Aorta (tissue), 5 donors: Measurements from ENCODE around the gene KRTAP5-6. TPM values are rescaled to one million over a fixed set of nuclear protein-coding genes. Genes with fewer than 3 reads are reported as not detected.
A peak's percentile ranks its signal among the peaks of the same experiment; 100 is the strongest.

Experiments used
- ATAC-seq: fragments of 200-7000 bp; cut with Tn5 transposase; one replicate; pipeline ENCODE4 v1.9.1; 2022; ENCODE audit warnings: moderate library complexity; ENCODE audit not compliant: low FRiP score
- DNase-seq, 2 donors: peaks; one replicate each; pipeline ENCODE4 v3.0.0-alpha.2; 2020
- H3K27ac ChIP-seq, 2 donors: one replicate each; pipeline ENCODE4 v1.5.1; 2013; ENCODE audit warnings: low read length in 2 of 2, mild to moderate bottlenecking in 2 of 2, moderate library complexity in 2 of 2, control low read depth in 1 of 2, inconsistent platforms in 1 of 2, low read depth in 1 of 2
- H3K27me3 ChIP-seq, 2 donors: one replicate each; pipeline ENCODE4 v1.6.1; 2013; ENCODE audit warnings: control low read depth in 1 of 2, low read length in 1 of 2, mild to moderate bottlenecking in 1 of 2, moderate library complexity in 1 of 2; ENCODE audit not compliant: insufficient read depth in 2 of 2, control insufficient read depth in 1 of 2
- H3K36me3 ChIP-seq, 2 donors: one replicate each; pipeline ENCODE4 v1.6.1; 2013; ENCODE audit warnings: control low read depth in 1 of 2, low read length in 1 of 2, mild to moderate bottlenecking in 1 of 2; ENCODE audit not compliant: insufficient read depth in 2 of 2, control insufficient read depth in 1 of 2
- H3K4me1 ChIP-seq, 2 donors: one replicate each; pipeline ENCODE4 v1.6.1; 2013; ENCODE audit warnings: low read length in 2 of 2, control low read depth in 1 of 2, mild to moderate bottlenecking in 1 of 2, moderate library complexity in 1 of 2; ENCODE audit not compliant: insufficient read depth in 2 of 2, control insufficient read depth in 1 of 2
- H3K4me3 ChIP-seq, 2 donors: one replicate each; pipeline ENCODE4 v1.5.1; 2013; ENCODE audit warnings: low read length in 2 of 2, control low read depth in 1 of 2, mild to moderate bottlenecking in 1 of 2
- H3K9me3 ChIP-seq: one replicate; pipeline ENCODE4 v1.6.1; 2013; ENCODE audit warnings: mild to moderate bottlenecking, low read length; ENCODE audit not compliant: control insufficient read depth
- whole genome bisulfite sequencing, 2 donors: extraction: QIAGEN DNeasy Blood & Tissue Kit; methylation state at CpG; one replicate each; pipeline ENCODE4 v1.1.7; 2013; 5-methylcytosine and 5-hydroxymethylcytosine counted together
- intact Hi-C, 2 donors: fragments of 100-400 bp; cut with DNase I; formaldehyde crosslinking; loops; one replicate each; pipeline versions ENCODE4 v1.14.2 to v1.15.0; 2022
- polyA plus RNA-seq, 2 donors: library from polyadenylated mRNA; stranded (reverse); fragments of 200-250 nt; gene quantifications; one replicate each; pipeline ENCODE4 v1.2.3, GENCODE V29; 2013
- total RNA-seq, 2 donors: library from RNA; stranded (reverse); fragmentation: NEBNext Ultra II Directional; extraction: Animal tissue kit (Norgen Biotek cat#: 25700); gene quantifications; one replicate each; pipeline ENCODE4 v1.2.1, GENCODE V29; 2021
- donor health status: healthy with polysubstance abuse.
- donor health status: Bipolar disorder and iron deficiency.
- donor health status: DM: no; HTN: no; CAD: no.
- donor health status: DM: no; HTN: no; CAD: no.
- donor health status: DM: yes; HTN: yes; CAD: no.

Gene KRTAP5-6
- total and polyA plus RNA-seq, 4 donors = not detected

- H3K27me3 ChIP-seq = no peaks in the 10 kb centered on the region
- DNase-seq (no peak), ATAC-seq (no peak)
- 61 to 62% methylated on average over 15 of the region's 15 CpGs for WGBS, 2 donors
- no peak overlapping the region for H3K4me3 ChIP-seq
- H3K9me3 ChIP-seq = no peaks in the 10 kb centered on the region
- peaks cover 0 to 3% of the 10 kb centered on the region in 2 donors for H3K4me1 ChIP-seq
- intact Hi-C loops = no loop called here
- no peaks in the 10 kb centered on the region for H3K36me3 ChIP-seq
- H3K27ac ChIP-seq = no peak overlapping the region
Measured at GRCh38 chr11:1705126-1706052, 8.4 kb downstream of the KRTAP5-6 start.

- H3K9me3 ChIP-seq = no peaks in the 10 kb centered on the region
- no peaks in the 10 kb centered on the region for H3K27me3 ChIP-seq
- 73 to 77% methylated on average over 17 of the region's 17 CpGs for WGBS, 2 donors
- no peak overlapping the region for H3K27ac ChIP-seq
- no peak for ATAC-seq
- intact Hi-C loops = no loop called here
- H3K4me1 ChIP-seq = peaks cover 0 to 3% of the 10 kb centered on the region in 2 donors
- DNase-seq = no peak
- no peaks in the 10 kb centered on the region for H3K36me3 ChIP-seq
- H3K4me3 ChIP-seq = no peak overlapping the region
Measured at GRCh38 chr11:1706634-1707400, 9.8 kb downstream of the KRTAP5-6 start.

- DNase-seq = no peak
- intact Hi-C loops = no loop called here
- no peaks in the 10 kb centered on the region for H3K9me3 ChIP-seq
- no peak overlapping the region for H3K4me3 ChIP-seq
- ATAC-seq = no peak
- peaks cover 0 to 3% of the 10 kb centered on the region in 2 donors for H3K4me1 ChIP-seq
- WGBS, 2 donors = 24 to 44% methylated on average over 4 of the region's 4 CpGs
- H3K27ac ChIP-seq = no peak overlapping the region
- H3K27me3 ChIP-seq = no peaks in the 10 kb centered on the region
- H3K36me3 ChIP-seq = no peaks in the 10 kb centered on the region
Measured at GRCh38 chr11:1707751-1708150, 10.8 kb downstream of the KRTAP5-6 start.

- DNase-seq (no peak), ATAC-seq (no peak)
- intact Hi-C loops = no loop called here
Measured at GRCh38 chr11:1708716-1709115, 11.7 kb downstream of the KRTAP5-6 start.

GRCh38 chr11:1714908-1715885 is 18.2 kb downstream of the KRTAP5-6 start:
- H3K36me3 ChIP-seq = no peaks in the 10 kb centered on the region
- no peak for DNase-seq

More at GRCh38 chr11:1708716-1709115, 11.7 kb downstream of the KRTAP5-6 start:
- Histone ChIP-seq H3K4me1 (peaks cover 0 to 3% of the 10 kb centered on the region in 2 donors), H3K27ac (no peak overlapping the region), H3K9me3 (no peaks in the 10 kb centered on the region), H3K4me3 (no peak overlapping the region), H3K36me3 (no peaks in the 10 kb centered on the region), H3K27me3 (no peaks in the 10 kb centered on the region)
- WGBS, 2 donors = 94 to 96% methylated on average over 10 of the region's 10 CpGs

GRCh38 chr11:1717745-1718144 is 20.8 kb downstream of the KRTAP5-6 start:
- Histone ChIP-seq H3K4me3 (no peak overlapping the region), H3K27ac (no peak overlapping the region), H3K4me1 (no peaks in the 10 kb centered on the region), H3K27me3 (no peaks in the 10 kb centered on the region), H3K36me3 (no peaks in the 10 kb centered on the region), H3K9me3 (no peaks in the 10 kb centered on the region)
- WGBS, 2 donors = 4 to 7% methylated on average over 8 of the region's 8 CpGs
- intact Hi-C loops = no loop called here
- DNase-seq = peak in 1 of 2 donors; percentile 83
- peak; percentile 60 for ATAC-seq

More at GRCh38 chr11:1714908-1715885, 18.2 kb downstream of the KRTAP5-6 start:
- H3K4me1 ChIP-seq = no peaks in the 10 kb centered on the region
- 90 to 91% methylated on average over 24 of the region's 24 CpGs for WGBS, 2 donors
- no peaks in the 10 kb centered on the region for H3K9me3 ChIP-seq
- H3K27me3 ChIP-seq = no peaks in the 10 kb centered on the region
- intact Hi-C loops = no loop called here
- no peak for ATAC-seq
- no peak overlapping the region for H3K4me3 ChIP-seq
- H3K27ac ChIP-seq = no peak overlapping the region

GRCh38 chr11:1718326-1718725 is 21.3 kb downstream of the KRTAP5-6 start:
- 93% methylated on average over 15 of the region's 15 CpGs for WGBS, 2 donors
- Histone ChIP-seq H3K27ac (no peak overlapping the region), H3K27me3 (no peaks in the 10 kb centered on the region), H3K4me3 (no peak overlapping the region), H3K36me3 (no peaks in the 10 kb centered on the region), H3K4me1 (no peaks in the 10 kb centered on the region), H3K9me3 (no peaks in the 10 kb centered on the region)
- ATAC-seq (no peak), DNase-seq (no peak)
- intact Hi-C loops = no loop called here

- WGBS, 2 donors = 93 to 94% methylated on average over 8 of the region's 8 CpGs
- H3K4me3 ChIP-seq = no peak overlapping the region
- H3K27ac ChIP-seq = no peak overlapping the region
- no peaks in the 10 kb centered on the region for H3K4me1 ChIP-seq
- DNase-seq (no peak), ATAC-seq (no peak)
- intact Hi-C loops = no loop called here
- H3K27me3 ChIP-seq = no peaks in the 10 kb centered on the region
- H3K36me3 ChIP-seq = no peaks in the 10 kb centered on the region
- no peaks in the 10 kb centered on the region for H3K9me3 ChIP-seq
Measured at GRCh38 chr11:1719781-1720180, 22.8 kb downstream of the KRTAP5-6 start.
